ENCODE measurements around the gene DYRK1A.

DYRK1A gene

GRCh38 chr21:37419228-37419906, 52.8 kb downstream of the DYRK1A start:
- no peak for DNase-seq (ENCODE audit: low read depth)

- no peak for DNase-seq (ENCODE audit: low read depth)
Measured at GRCh38 chr21:37421306-37421705, 54.7 kb downstream of the DYRK1A start.

GRCh38 chr21:37422382-37422781, 55.8 kb downstream of the DYRK1A start:
- no peak for DNase-seq (ENCODE audit: low read depth)

- DNase-seq (ENCODE audit: low read depth), result no peak
Measured at GRCh38 chr21:37423103-37423502, 56.5 kb downstream of the DYRK1A start.

GRCh38 chr21:37424396-37424795, 57.8 kb downstream of the DYRK1A start:
- DNase-seq (ENCODE audit: low read depth), result no peak

GRCh38 chr21:37425001-37425400, 58.4 kb downstream of the DYRK1A start:
- DNase-seq (ENCODE audit: low read depth), result no peak

- DNase-seq (ENCODE audit: low read depth), result no peak
Measured at GRCh38 chr21:37425684-37426083, 59.1 kb downstream of the DYRK1A start.

GRCh38 chr21:37427221-37427620, 60.6 kb downstream of the DYRK1A start:
- no peak for DNase-seq (ENCODE audit: low read depth)

GRCh38 chr21:37429356-37429755, 62.8 kb downstream of the DYRK1A start:
- no peak for DNase-seq (ENCODE audit: low read depth)

- no peak for DNase-seq (ENCODE audit: low read depth)
Measured at GRCh38 chr21:37430184-37430821, 63.7 kb downstream of the DYRK1A start.

GRCh38 chr21:37431243-37431642, 64.7 kb downstream of the DYRK1A start:
- no peak for DNase-seq (ENCODE audit: low read depth)

GRCh38 chr21:37432710-37433455, 66.3 kb downstream of the DYRK1A start:
- DNase-seq (ENCODE audit: low read depth), result no peak

GRCh38 chr21:37433456-37433840, 66.9 kb downstream of the DYRK1A start:
- DNase-seq (ENCODE audit: low read depth), result no peak

- peak; percentile 76 for DNase-seq (ENCODE audit: low read depth)
Measured at GRCh38 chr21:37435120-37435519, 68.5 kb downstream of the DYRK1A start.

GRCh38 chr21:37435711-37436110, 69.1 kb downstream of the DYRK1A start:
- no peak for DNase-seq (ENCODE audit: low read depth)

GRCh38 chr21:37436174-37436573, 69.6 kb downstream of the DYRK1A start:
- DNase-seq (ENCODE audit: low read depth), result no peak

GRCh38 chr21:37437376-37438080, 71.0 kb downstream of the DYRK1A start:
- no peak for DNase-seq (ENCODE audit: low read depth)

- no peak for DNase-seq (ENCODE audit: low read depth)
Measured at GRCh38 chr21:37443683-37444082, 77.1 kb downstream of the DYRK1A start.

GRCh38 chr21:37445228-37445627, 78.7 kb downstream of the DYRK1A start:
- DNase-seq (ENCODE audit: low read depth), result peak; percentile 45

- DNase-seq (ENCODE audit: low read depth), result no peak
Measured at GRCh38 chr21:37446552-37446951, 80.0 kb downstream of the DYRK1A start.

GRCh38 chr21:37447288-37447936, 80.8 kb downstream of the DYRK1A start:
- no peak for DNase-seq (ENCODE audit: low read depth)

GRCh38 chr21:37449302-37449937, 82.8 kb downstream of the DYRK1A start:
- no peak for DNase-seq (ENCODE audit: low read depth)

Data from GM04503 (cell line).